HepG2 (cell line): ENCODE measurements around the gene PHLDB1. TPM values are rescaled to one million over a fixed set of nuclear protein-coding genes. Genes with fewer than 3 reads are reported as not detected.

Source experiments
- ATAC-seq: fragments of 200-7000 bp; cut with Tn5 transposase; 3 replicates; pipeline ENCODE4 v1.9.1; 2020; ENCODE audit warnings: mild to moderate bottlenecking, moderate library complexity
- BruUV-seq: library from RNA; stranded (reverse); fragments of 400-500 nt; replicated peaks from 2 replicates; lab custom pipeline; 2021; lab: Mats Ljungman, UMichigan
- CTCF ChIA-PET: fragments of 300-600 bp; formaldehyde crosslinking; extraction: SDS; loops from one replicate; lab custom pipeline; 2021; ENCODE audit warnings: low total read pairs, inconsistent platforms, low intra/inter-chr PET ratio; lab: Yijun Ruan, JAX
- POLR2A ChIA-PET: fragments of 350-600 bp; sonication (Branson Sonifier 250); formaldehyde crosslinking; loops from one replicate; lab custom pipeline; 2020; ENCODE audit warnings: antibody characterized with exemption, inconsistent platforms; lab: Yijun Ruan, JAX
- DNase-seq: peaks from one replicate; pipeline ENCODE4 v3.0.0-alpha.2; 2015; ENCODE audit warnings: low spot score
- FAIRE-seq: peaks from 3 replicates; lab custom pipeline; 2011; peaks lifted over from hg19 to GRCh38; lab: Jason Lieb, UNC
- H2AFZ ChIP-seq: one replicate; pipeline ENCODE4 v1.6.1; 2011; ENCODE audit warnings: low read length, inconsistent platforms
- H3K27ac ChIP-seq: fragments of 300-600 bp; 3 replicates; pipeline ENCODE4 v1.8.0; 2011; ENCODE audit warnings: mixed run types, mild to moderate bottlenecking, mixed read lengths, low read length, inconsistent platforms; ENCODE audit not compliant: insufficient read depth; ENCODE audit errors: extremely low read length
- H3K27me3 ChIP-seq, 2 experiments: fragments of 200-600 bp in 1 of 2; 2 replicates in 1 of 2; 3 replicates in 1 of 2; pipeline versions ENCODE4 v1.6.0 to v1.8.0; 2011; ENCODE audit warnings: low read length in 2 of 2, mild to moderate bottlenecking in 2 of 2, moderate library complexity in 2 of 2, inconsistent platforms in 1 of 2; ENCODE audit not compliant: insufficient read depth in 2 of 2, control insufficient read depth in 1 of 2
- H3K36me3 ChIP-seq, 2 experiments: fragments of 200-600 bp in 1 of 2; replicated peaks in 1 of 2; 2 replicates in 1 of 2; 3 replicates in 1 of 2; pipeline versions ENCODE4 v1.5.1 to v1.8.0; 2011; ENCODE audit warnings: low read length in 2 of 2, inconsistent platforms in 1 of 2; ENCODE audit not compliant: insufficient read depth in 2 of 2, control insufficient read depth in 1 of 2
- H3K4me1 ChIP-seq: 2 replicates; pipeline ENCODE4 v1.5.1; 2012; ENCODE audit warnings: low read length, inconsistent platforms; ENCODE audit not compliant: insufficient read depth
- H3K4me2 ChIP-seq: 2 replicates; pipeline ENCODE4 v1.6.0; 2011; ENCODE audit warnings: low read depth, low read length, inconsistent platforms
- H3K4me3 ChIP-seq, 3 experiments: fragments of 200-600 bp in 1 of 3; sonication (generic), shearing (Covaris generic) in 1 of 3; replicated peaks in 1 of 3; 2 replicates each; pipeline ENCODE4 v1.5.1; 2011 to 2016; ENCODE audit warnings: low read length in 3 of 3, inconsistent platforms in 2 of 3, low read depth in 2 of 3, mild to moderate bottlenecking in 2 of 3, control low read depth in 1 of 3, mixed read lengths in 1 of 3; ENCODE audit not compliant: insufficient read depth in 1 of 3
- H3K79me2 ChIP-seq: one replicate; pipeline ENCODE4 v1.6.1; 2011; ENCODE audit warnings: low read length, inconsistent platforms; ENCODE audit not compliant: insufficient read depth
- H3K9ac ChIP-seq: 2 replicates; pipeline ENCODE4 v1.6.0; 2011; ENCODE audit warnings: mild to moderate bottlenecking, low read depth, low read length, inconsistent platforms; ENCODE audit not compliant: insufficient read depth
- H3K9me3 ChIP-seq: 2 replicates; pipeline ENCODE4 v1.5.1; 2012; ENCODE audit warnings: mild to moderate bottlenecking, low read length
- H4K20me1 ChIP-seq: 2 replicates; pipeline ENCODE4 v1.6.0; 2011; ENCODE audit warnings: inconsistent platforms, mild to moderate bottlenecking, low read length, moderate library complexity; ENCODE audit not compliant: insufficient read depth
- GMEB2 ChIP-seq: IDR thresholded peaks from 2 replicates; pipeline ENCODE4 v1.6.1; 2016; ENCODE audit warnings: missing biosample characterization, missing genetic modification reagents, low read depth
- HOXA7 ChIP-seq: sonication (generic); formaldehyde crosslinking; IDR thresholded peaks from 2 replicates; pipeline ENCODE4 v1.8.1; 2022; ENCODE audit warnings: mild to moderate bottlenecking, missing genetic modification reagents, moderate library complexity
- KLF16 ChIP-seq, 2 experiments: sonication (generic) in 1 of 2; formaldehyde crosslinking in 1 of 2; IDR thresholded peaks; 2 replicates each; pipeline versions ENCODE4 v1.6.1 to v1.8.0; 2016 to 2023; ENCODE audit warnings: missing genetic modification reagents in 2 of 2, missing compliant biosample characterization in 1 of 2
- PHF8 ChIP-seq: sonication (generic); formaldehyde crosslinking; IDR thresholded peaks from 2 replicates; pipeline ENCODE4 v1.5.0; 2020; ENCODE audit warnings: missing genetic modification reagents
- PRPF4 ChIP-seq: fragments of 200-400 bp; formaldehyde crosslinking; IDR thresholded peaks from 2 replicates; pipeline ENCODE4 v1.6.1; 2016; ENCODE audit warnings: low read length, low read depth; ENCODE audit not compliant: poor library complexity, severe bottlenecking
- RAD21 ChIP-seq: fragments of 450-650 bp; formaldehyde crosslinking; IDR thresholded peaks from 2 replicates; pipeline ENCODE4 v1.5.0; 2020; ENCODE audit warnings: mild to moderate bottlenecking
- RNF2 ChIP-seq: fragments of 450-650 bp; conservative IDR thresholded peaks from 2 replicates; pipeline ENCODE4 v1.6.1; 2016; ENCODE audit warnings: low read depth
- THAP11 ChIP-seq: IDR thresholded peaks from 2 replicates; pipeline ENCODE4 v1.6.1; 2016; ENCODE audit warnings: missing biosample characterization, missing genetic modification reagents
- TOPORS ChIP-seq: sonication (generic); formaldehyde crosslinking; IDR thresholded peaks from 2 replicates; pipeline ENCODE4 v1.8.0; 2023; ENCODE audit warnings: mild to moderate bottlenecking, missing genetic modification reagents
- YEATS4 ChIP-seq: sonication (generic); formaldehyde crosslinking; IDR thresholded peaks from 2 replicates; pipeline ENCODE4 v1.4.0; 2020; ENCODE audit warnings: missing genetic modification reagents, borderline replicate concordance
- ZBTB21 ChIP-seq: sonication (generic); formaldehyde crosslinking; IDR thresholded peaks from 2 replicates; pipeline ENCODE4 v1.4.0; 2020; ENCODE audit warnings: missing genetic modification reagents
- ZBTB8A ChIP-seq: sonication (generic); formaldehyde crosslinking; IDR thresholded peaks from 2 replicates; pipeline ENCODE4 v1.4.0; 2020; ENCODE audit warnings: mild to moderate bottlenecking, low read depth, missing genetic modification reagents, borderline replicate concordance
- ZFX ChIP-seq: sonication (generic); formaldehyde crosslinking; IDR thresholded peaks from 2 replicates; pipeline ENCODE4 v1.4.0; 2020; ENCODE audit warnings: mild to moderate bottlenecking, low read depth, missing genetic modification reagents, moderate library complexity
- ZKSCAN8 ChIP-seq: IDR thresholded peaks from 2 replicates; pipeline ENCODE4 v1.6.1; 2016; ENCODE audit warnings: borderline replicate concordance, missing genetic modification reagents, missing compliant biosample characterization
- ZNF468 ChIP-seq: sonication (generic); formaldehyde crosslinking; IDR thresholded peaks from 2 replicates; pipeline ENCODE4 v1.8.0; 2022; ENCODE audit warnings: mild to moderate bottlenecking, moderate library complexity, missing genetic modification reagents
- ZNF550 ChIP-seq: sonication (generic); formaldehyde crosslinking; IDR thresholded peaks from 2 replicates; pipeline ENCODE4 v1.4.0; 2020; ENCODE audit warnings: mild to moderate bottlenecking, missing genetic modification reagents, borderline replicate concordance
- ZNF562 ChIP-seq: sonication (generic); formaldehyde crosslinking; IDR thresholded peaks from 2 replicates; pipeline ENCODE4 v1.8.0; 2022; ENCODE audit warnings: missing genetic modification reagents, borderline replicate concordance
- ZNF605 ChIP-seq: sonication (generic); formaldehyde crosslinking; IDR thresholded peaks from 2 replicates; pipeline ENCODE4 v1.8.0; 2022; ENCODE audit warnings: mild to moderate bottlenecking, missing genetic modification reagents
- ZNF710 ChIP-seq: sonication (generic); formaldehyde crosslinking; IDR thresholded peaks from 2 replicates; pipeline ENCODE4 v1.5.0; 2020; ENCODE audit warnings: mild to moderate bottlenecking, missing genetic modification reagents, borderline replicate concordance
- ZNF800 ChIP-seq: sonication (generic); formaldehyde crosslinking; IDR thresholded peaks from 2 replicates; pipeline ENCODE4 v1.4.0; 2020; ENCODE audit warnings: missing genetic modification reagents
- WGBS: methylation state at CpG from one replicate; pipeline ENCODE4 v1.1.6; 2017; ENCODE audit warnings: low lambda C conversion rate; 5-methylcytosine and 5-hydroxymethylcytosine counted together
- in situ Hi-C: cut with HindIII; loops from 2 replicates; pipeline ENCODE4 v1.10.0; 2017; ENCODE audit warnings: low pct_unique_long_range_greater_than_20kb; ENCODE audit not compliant: extremely low pct_ligation_motif_present
- intact Hi-C: fragments of 100-400 bp; cut with micrococcal nuclease; formaldehyde crosslinking; loops from one replicate; pipeline ENCODE4 v1.10.0; 2022; ENCODE audit not compliant: unreplicated experiment
- polyA plus RNA-seq, 8 experiments: library from polyadenylated mRNA; depleted of rRNA in 3 of 8; stranded (reverse) in 7 of 8; unstranded in 1 of 8; fragments of >200 nt; fragmentation: Illumina TruSeq in 4 of 8; extraction: Trizol in 4 of 8; gene quantifications; 2 replicates each; pipeline versions ENCODE4 v1.2.1 to v1.2.3, GENCODE V29; 2011 to 2016; ENCODE audit warnings: low read depth in 4 of 8, missing spikeins in 1 of 8, mixed read lengths in 1 of 8; ENCODE audit not compliant: insufficient read depth in 1 of 8
- total RNA-seq, 5 experiments: library from RNA; depleted of rRNA; stranded (reverse); fragments of >200 nt; fragmentation: Illumina TruSeq; extraction: Trizol; gene quantifications; 2 replicates each; pipeline ENCODE4 v1.2.3, GENCODE V29; 2016; ENCODE audit warnings: low read depth in 1 of 5

Gene PHLDB1
- total and polyA plus RNA-seq, 2 of the 13 experiments (the other 11 are each of a cell fraction or from before 2014, with no cell fraction given), result 13.8 to 14.2 TPM

GRCh38 chr11:118633319-118633690, 25.9 kb downstream of the PHLDB1 start:
- no peaks in the 10 kb centered on the region for H3K79me2 ChIP-seq
- BruUV-seq, result no TSS peak
- H3K9me3 ChIP-seq, result no peaks in the 10 kb centered on the region
- H4K20me1 ChIP-seq, result no peaks in the 10 kb centered on the region
- H3K36me3 ChIP-seq, result peaks cover 0 to 5% of the 10 kb centered on the region in 2 experiments; a peak in 2 of 5 replicates
- no peak overlapping the region for H3K9ac ChIP-seq
- CTCF ChIA-PET, result no interaction called here
- H3K27me3 ChIP-seq, result no peaks in the 10 kb centered on the region
- TF ChIP-seq RAD21 (no peak), ZNF468 (CRISPR knock-in tag) (no peak), ZBTB21 (CRISPR knock-in tag) (no peak), RNF2 (no peak), THAP11 (CRISPR knock-in tag) (no peak), ZBTB8A (CRISPR knock-in tag) (no peak), ZNF800 (no peak), KLF16 (CRISPR knock-in tag; IDR thresholded peaks at IDR 0.05) (no peak), YEATS4 (no peak), ZKSCAN8 (no peak), ZNF710 (no peak), HOXA7 (no peak), PRPF4 (no peak), ZFX (CRISPR knock-in tag) (no peak), PHF8 (CRISPR knock-in tag) (no peak), TOPORS (CRISPR knock-in tag) (no peak), ZNF562 (CRISPR knock-in tag) (no peak), ZNF605 (no peak), GMEB2 (no peak), ZNF550 (CRISPR knock-in tag) (no peak)
- TF ChIP-seq, all 625 proteins: peak for 0
- Histone ChIP-seq H3K27ac (no peak overlapping the region), H2AFZ (no peak overlapping the region), H3K4me3 (no peak overlapping the region), H3K4me2 (no peak overlapping the region), H3K4me1 (peaks cover 9% of the 10 kb centered on the region)
- in situ Hi-C loops, result no loop called here
- DNase-seq (no peak), ATAC-seq (no peak), FAIRE-seq (no peak)
- POLR2A ChIA-PET, result interaction anchor here (2.2 to 2.7 kb wide), 2 partner anchors 13 to 24 kb away, joined by 7 to 8 read pairs; no protein-coding TSS in a partner anchor
- no CpG with 5 or more reads among the region's 1 CpG for WGBS
- intact Hi-C loops, result no loop called here
